WTC11 (cell line): Measurements from ENCODE around the gene TSPAN5.

Experiments
- ATF1 ChIP-seq: sonication (generic); formaldehyde crosslinking; IDR thresholded peaks from 2 replicates; pipeline ENCODE4 v1.8.1; 2023; ENCODE audit warnings: mild to moderate bottlenecking, moderate library complexity, missing genetic modification reagents
- E2F4 ChIP-seq: sonication (generic); formaldehyde crosslinking; IDR thresholded peaks from 2 replicates; pipeline ENCODE4 v1.8.1; 2022; ENCODE audit warnings: low read depth, mild to moderate bottlenecking, moderate library complexity, missing genetic modification reagents, borderline replicate concordance
- JAZF1 ChIP-seq: fragments of 250-450 bp; sonication (Bioruptor Pico); IDR thresholded peaks from 2 replicates; pipeline ENCODE4 v1.9.0; 2021; ENCODE audit warnings: moderate library complexity, mild to moderate bottlenecking, inconsistent platforms
- NFE2L1 ChIP-seq: sonication (generic); formaldehyde crosslinking; IDR thresholded peaks from 2 replicates; pipeline ENCODE4 v1.8.1; 2023; ENCODE audit warnings: missing genetic modification reagents
- PRDM15 ChIP-seq: sonication (generic); formaldehyde crosslinking; IDR thresholded peaks from 2 replicates; pipeline ENCODE4 v1.8.0; 2022; ENCODE audit warnings: missing genetic modification reagents
- USF2 ChIP-seq: sonication (generic); formaldehyde crosslinking; IDR thresholded peaks from 2 replicates; pipeline ENCODE4 v1.8.1; 2023; ENCODE audit warnings: mild to moderate bottlenecking, missing genetic modification reagents, moderate library complexity
- ZNF219 ChIP-seq: sonication (generic); formaldehyde crosslinking; IDR thresholded peaks from 2 replicates; pipeline ENCODE4 v1.8.0; 2023; ENCODE audit warnings: missing genetic modification reagents, mild to moderate bottlenecking, borderline replicate concordance
- ZNF396 ChIP-seq: fragments of 250-450 bp; sonication (Bioruptor Pico); IDR thresholded peaks from 2 replicates; pipeline ENCODE4 v1.8.0; 2021; ENCODE audit warnings: mild to moderate bottlenecking, moderate library complexity, borderline replicate concordance
- ZNF416 ChIP-seq: fragments of 250-450 bp; sonication (Bioruptor Pico); IDR thresholded peaks from 2 replicates; pipeline ENCODE4 v1.9.0; 2021; ENCODE audit warnings: mild to moderate bottlenecking, inconsistent platforms
- TF ChIP-seq, protein P1 (sequence below): sonication (generic); formaldehyde crosslinking; IDR thresholded peaks from 2 replicates; pipeline ENCODE4 v1.8.1; 2023; ENCODE audit warnings: mild to moderate bottlenecking, missing genetic modification reagents
- TF ChIP-seq, protein P2 (sequence below): fragments of 200-600 bp; IDR thresholded peaks from 2 replicates; pipeline ENCODE4 v1.8.0; 2022; ENCODE audit warnings: antibody characterized with exemption

GRCh38 chr4:98557194-98557892 lies 101.1 kb downstream of the TSPAN5 start:
- TF ChIP-seq, protein P1, sequence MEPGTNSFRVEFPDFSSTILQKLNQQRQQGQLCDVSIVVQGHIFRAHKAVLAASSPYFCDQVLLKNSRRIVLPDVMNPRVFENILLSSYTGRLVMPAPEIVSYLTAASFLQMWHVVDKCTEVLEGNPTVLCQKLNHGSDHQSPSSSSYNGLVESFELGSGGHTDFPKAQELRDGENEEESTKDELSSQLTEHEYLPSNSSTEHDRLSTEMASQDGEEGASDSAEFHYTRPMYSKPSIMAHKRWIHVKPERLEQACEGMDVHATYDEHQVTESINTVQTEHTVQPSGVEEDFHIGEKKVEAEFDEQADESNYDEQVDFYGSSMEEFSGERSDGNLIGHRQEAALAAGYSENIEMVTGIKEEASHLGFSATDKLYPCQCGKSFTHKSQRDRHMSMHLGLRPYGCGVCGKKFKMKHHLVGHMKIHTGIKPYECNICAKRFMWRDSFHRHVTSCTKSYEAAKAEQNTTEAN (CRISPR knock-in tag): no peak
- TF ChIP-seq ZNF219 (CRISPR knock-in tag) (no peak), E2F4 (CRISPR knock-in tag) (no peak), ZNF416 (no peak), ATF1 (CRISPR knock-in tag) (no peak), USF2 (CRISPR knock-in tag) (peak; percentile 69), NFE2L1 (CRISPR knock-in tag) (no peak), JAZF1 (CRISPR knock-in tag) (no peak), ZNF396 (CRISPR knock-in tag) (no peak), PRDM15 (CRISPR knock-in tag) (no peak)
- TF ChIP-seq, protein P2, sequence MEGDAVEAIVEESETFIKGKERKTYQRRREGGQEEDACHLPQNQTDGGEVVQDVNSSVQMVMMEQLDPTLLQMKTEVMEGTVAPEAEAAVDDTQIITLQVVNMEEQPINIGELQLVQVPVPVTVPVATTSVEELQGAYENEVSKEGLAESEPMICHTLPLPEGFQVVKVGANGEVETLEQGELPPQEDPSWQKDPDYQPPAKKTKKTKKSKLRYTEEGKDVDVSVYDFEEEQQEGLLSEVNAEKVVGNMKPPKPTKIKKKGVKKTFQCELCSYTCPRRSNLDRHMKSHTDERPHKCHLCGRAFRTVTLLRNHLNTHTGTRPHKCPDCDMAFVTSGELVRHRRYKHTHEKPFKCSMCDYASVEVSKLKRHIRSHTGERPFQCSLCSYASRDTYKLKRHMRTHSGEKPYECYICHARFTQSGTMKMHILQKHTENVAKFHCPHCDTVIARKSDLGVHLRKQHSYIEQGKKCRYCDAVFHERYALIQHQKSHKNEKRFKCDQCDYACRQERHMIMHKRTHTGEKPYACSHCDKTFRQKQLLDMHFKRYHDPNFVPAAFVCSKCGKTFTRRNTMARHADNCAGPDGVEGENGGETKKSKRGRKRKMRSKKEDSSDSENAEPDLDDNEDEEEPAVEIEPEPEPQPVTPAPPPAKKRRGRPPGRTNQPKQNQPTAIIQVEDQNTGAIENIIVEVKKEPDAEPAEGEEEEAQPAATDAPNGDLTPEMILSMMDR: no peak
